ENCODE measurements around the gene SYT5. TPM values are rescaled to one million over a fixed set of nuclear protein-coding genes. Genes with fewer than 3 reads are reported as not detected.

The SYT5 gene
- total and polyA plus RNA-seq, 9 of the 15 experiments (the other 6 are each of a cell fraction or from before 2014, with no cell fraction given), result 1.3 to 20.9 (median 8.8) TPM

DNA sequence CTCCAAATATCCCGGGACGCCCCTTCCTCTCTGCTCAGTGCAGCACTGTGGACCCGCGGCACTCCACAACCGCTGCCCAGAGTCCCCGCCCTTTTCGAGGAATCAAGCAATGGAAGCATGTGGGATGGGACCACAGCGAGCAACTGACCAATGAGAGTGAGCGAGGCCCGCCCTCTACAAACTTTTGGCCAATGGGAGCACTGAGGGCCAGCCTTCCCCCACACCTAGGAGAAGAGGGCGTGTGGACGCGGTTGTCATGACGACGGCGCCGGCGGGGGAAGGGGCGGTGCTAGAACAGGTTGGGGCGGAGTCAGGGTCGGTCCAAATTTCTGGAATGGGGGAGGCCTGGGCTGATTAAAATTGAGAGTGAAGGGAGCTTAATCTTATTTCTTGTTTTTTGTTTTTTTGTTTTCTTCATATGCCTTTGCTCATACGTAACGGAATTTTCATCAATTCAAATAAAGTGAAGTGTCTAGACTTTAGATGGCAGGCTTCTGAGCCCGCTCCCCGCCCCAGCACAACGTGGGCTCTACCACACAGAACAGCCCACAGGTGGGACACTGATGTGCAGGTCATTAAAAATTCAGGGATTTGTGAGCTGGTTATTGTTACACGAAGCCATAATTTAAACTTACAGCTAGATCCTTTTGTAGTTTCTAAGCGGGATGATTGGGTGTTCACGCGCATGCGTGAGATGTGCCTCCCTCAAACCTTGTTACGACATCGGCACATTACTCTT is 13.4 kb downstream of the SYT5 start, which contains the start of gene DNAAF3 (continued):
- no peak for TF ChIP-seq MCM5 (IDR thresholded peaks at IDR 0.05; ENCODE audit: low read depth)
- TF ChIP-seq, protein P1, sequence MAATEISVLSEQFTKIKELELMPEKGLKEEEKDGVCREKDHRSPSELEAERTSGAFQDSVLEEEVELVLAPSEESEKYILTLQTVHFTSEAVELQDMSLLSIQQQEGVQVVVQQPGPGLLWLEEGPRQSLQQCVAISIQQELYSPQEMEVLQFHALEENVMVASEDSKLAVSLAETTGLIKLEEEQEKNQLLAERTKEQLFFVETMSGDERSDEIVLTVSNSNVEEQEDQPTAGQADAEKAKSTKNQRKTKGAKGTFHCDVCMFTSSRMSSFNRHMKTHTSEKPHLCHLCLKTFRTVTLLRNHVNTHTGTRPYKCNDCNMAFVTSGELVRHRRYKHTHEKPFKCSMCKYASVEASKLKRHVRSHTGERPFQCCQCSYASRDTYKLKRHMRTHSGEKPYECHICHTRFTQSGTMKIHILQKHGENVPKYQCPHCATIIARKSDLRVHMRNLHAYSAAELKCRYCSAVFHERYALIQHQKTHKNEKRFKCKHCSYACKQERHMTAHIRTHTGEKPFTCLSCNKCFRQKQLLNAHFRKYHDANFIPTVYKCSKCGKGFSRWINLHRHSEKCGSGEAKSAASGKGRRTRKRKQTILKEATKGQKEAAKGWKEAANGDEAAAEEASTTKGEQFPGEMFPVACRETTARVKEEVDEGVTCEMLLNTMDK (IDR thresholded peaks at IDR 0.05; ENCODE audit: borderline replicate concordance, insufficient read depth, low read depth, low read length, poor library complexity, severe bottlenecking), result no peak
- TF ChIP-seq TRIM28 (IDR thresholded peaks at IDR 0.05), result no peak
- TF ChIP-seq ZFP30 (CRISPR knock-in tag; IDR thresholded peaks at IDR 0.05; ENCODE audit: borderline replicate concordance), result no peak
- no peak for TF ChIP-seq SAFB2 (IDR thresholded peaks at IDR 0.05; ENCODE audit: borderline replicate concordance, low read depth, low read length, severe bottlenecking)
- no peak for TF ChIP-seq KDM5B (IDR thresholded peaks at IDR 0.05; ENCODE audit: insufficient replicate concordance, low read depth, low read length)
- no peak for TF ChIP-seq ETS2 (tag; IDR thresholded peaks at IDR 0.05; ENCODE audit: borderline replicate concordance, poor library complexity, severe bottlenecking)
- TF ChIP-seq BHLHE40 (IDR thresholded peaks at IDR 0.05; ENCODE audit: low read length), result peak; percentile 92
- TF ChIP-seq SMARCB1 (IDR thresholded peaks at IDR 0.05; ENCODE audit: insufficient read length, low read depth), result no peak
- TF ChIP-seq, protein P2, sequence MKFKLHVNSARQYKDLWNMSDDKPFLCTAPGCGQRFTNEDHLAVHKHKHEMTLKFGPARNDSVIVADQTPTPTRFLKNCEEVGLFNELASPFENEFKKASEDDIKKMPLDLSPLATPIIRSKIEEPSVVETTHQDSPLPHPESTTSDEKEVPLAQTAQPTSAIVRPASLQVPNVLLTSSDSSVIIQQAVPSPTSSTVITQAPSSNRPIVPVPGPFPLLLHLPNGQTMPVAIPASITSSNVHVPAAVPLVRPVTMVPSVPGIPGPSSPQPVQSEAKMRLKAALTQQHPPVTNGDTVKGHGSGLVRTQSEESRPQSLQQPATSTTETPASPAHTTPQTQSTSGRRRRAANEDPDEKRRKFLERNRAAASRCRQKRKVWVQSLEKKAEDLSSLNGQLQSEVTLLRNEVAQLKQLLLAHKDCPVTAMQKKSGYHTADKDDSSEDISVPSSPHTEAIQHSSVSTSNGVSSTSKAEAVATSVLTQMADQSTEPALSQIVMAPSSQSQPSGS (CRISPR knock-in tag; IDR thresholded peaks at IDR 0.05), result no peak
- TF ChIP-seq PML (IDR thresholded peaks at IDR 0.05; ENCODE audit: low read length), result no peak
- TF ChIP-seq SNIP1 (IDR thresholded peaks at IDR 0.05; ENCODE audit: low read depth), result no peak
- 0 out of 2 replicates have a peak, but pooled peaks have one; percentile 57 for TF ChIP-seq POLR2G (IDR thresholded peaks at IDR 0.05; ENCODE audit: low read depth, low read length)
- TF ChIP-seq ZNF551 (CRISPR knock-in tag; IDR thresholded peaks at IDR 0.05), result no peak
- TF ChIP-seq ZNF780A (CRISPR knock-in tag; IDR thresholded peaks at IDR 0.05), result no peak
- peak; percentile 87; the same call in 1 of the 2 replicates for TF ChIP-seq CEBPB (tag; IDR thresholded peaks at IDR 0.05)
- TF ChIP-seq ZNF695 (CRISPR knock-in tag; IDR thresholded peaks at IDR 0.05), result no peak
